ENCODE results near the gene DPP10.

Gene DPP10

DNA sequence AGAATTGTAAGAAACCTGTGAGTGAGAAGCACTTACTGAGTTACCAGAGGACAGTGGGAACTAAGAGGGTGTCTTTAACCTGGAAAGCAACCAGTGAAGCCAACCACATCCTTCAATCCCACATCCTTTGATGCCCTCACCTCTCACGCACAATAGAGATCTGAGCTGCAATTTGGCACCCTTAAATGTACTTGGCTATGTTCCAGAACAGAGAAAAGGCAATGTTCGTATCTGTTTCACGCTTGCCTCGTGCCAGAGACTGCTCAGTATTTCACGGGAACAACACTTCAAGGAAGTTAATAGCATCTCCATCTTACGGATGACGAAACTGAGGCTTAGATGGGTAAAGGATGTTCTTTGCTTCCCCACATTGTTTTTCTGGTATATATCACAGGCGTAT, 167.4 kb downstream of the DPP10 start:
- FAIRE-seq: no peak

DNA sequence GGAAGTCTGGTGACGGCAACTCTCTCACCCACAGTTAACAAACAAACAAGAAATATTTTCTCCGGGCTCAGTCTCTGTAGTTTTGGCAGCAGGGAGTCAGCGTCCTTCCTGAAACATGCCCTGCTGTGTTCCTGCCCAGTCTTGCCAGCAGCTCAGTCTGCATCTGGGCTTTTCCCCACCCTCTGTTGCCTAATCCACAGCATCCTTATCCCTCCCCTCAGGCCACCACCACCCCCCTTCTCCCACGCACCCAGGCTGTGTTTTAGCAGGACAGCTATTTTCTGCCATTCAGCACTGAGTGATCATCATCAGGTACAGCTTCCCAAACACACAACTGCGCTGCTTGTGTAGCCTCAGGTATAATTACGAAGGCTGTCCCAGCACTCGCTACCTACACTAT, 168.2 kb downstream of the DPP10 start:
- no peak for FAIRE-seq

DNA sequence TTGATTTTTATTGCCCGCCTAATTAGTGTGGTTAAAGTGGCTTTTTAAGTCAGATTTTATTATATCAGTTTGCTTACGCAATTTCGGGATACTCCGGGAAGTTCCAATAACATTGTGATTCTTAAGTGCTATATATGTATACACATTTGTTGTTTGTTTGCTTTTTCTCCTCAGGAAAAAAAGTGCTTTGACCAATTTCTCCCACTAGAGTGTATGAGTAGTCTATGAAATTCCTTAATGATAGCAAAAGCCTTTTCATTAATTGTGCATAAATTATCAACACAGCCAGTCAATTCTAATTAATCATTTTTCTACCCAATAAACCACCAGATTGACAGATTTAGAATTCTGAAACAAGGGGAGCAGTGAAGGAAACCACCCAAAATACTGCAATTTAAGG, 172.2 kb downstream of the DPP10 start:
- FAIRE-seq: no peak

DNA sequence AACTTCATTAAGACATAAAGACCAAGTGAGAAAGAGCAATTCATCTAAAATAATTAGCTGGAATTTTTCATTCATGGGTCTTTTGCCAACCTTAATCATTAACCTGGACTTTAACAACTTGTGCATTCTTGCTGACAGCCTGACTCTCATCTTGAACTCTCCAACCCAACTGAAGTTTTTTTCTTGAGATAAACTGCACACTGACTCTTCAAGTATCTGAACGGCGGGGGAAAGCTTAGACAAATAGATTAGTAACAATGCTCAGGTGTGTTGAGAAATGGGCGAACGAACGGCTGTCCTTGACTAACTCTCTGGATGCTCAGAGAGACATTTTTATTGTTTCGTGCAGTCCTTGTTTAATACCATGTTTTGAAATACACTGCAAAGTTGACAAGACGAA, 186.0 kb downstream of the DPP10 start:
- FAIRE-seq: no peak

DNA sequence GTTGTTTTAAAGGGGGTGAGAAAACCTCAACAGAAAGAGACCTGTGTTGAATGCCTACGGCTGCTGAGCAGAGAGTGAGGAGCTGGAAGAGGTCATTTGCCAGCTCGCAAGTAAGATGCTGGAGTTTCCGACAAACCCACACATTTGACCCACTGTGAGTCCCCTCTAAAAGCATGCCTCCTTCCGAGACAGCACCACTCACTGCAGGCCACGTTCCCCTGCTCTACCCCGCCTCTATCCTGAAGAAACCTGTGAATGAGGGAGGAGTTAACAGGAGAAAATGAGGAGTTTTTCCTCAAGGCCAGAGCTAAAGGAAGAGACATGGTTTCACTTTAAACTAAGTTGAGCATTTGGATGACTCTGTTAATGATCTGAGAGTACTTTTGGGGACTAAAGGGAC, 188.7 kb downstream of the DPP10 start:
- no peak for FAIRE-seq

DNA sequence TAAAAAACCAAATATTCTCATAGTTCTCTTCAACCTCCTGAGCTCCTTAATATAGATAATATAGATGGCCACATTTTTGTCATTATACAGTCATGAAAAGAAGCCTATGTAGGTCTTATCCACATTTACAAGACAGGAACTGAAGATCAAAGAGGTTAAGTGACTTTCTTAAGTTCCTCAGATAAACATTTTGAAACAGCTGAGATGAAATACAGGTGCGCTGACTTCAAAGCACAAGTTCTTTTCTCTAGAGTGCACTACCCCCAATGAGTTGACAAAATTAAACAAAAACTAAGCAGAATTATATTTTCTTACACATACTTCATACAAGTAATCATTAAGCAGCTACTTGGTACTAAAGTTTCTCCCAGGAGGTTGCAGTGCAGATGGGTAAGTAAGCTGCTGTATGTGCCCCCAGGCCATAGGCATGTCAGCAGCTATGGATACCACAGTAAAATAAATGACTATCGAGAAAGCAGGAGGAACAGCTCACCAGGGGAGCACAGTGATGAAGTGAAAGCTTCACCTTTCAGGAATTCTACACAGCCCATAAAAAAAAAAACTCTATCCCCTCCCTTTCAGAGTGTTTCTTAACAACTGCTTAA, 199.8 kb downstream of the DPP10 start:
- no peak for FAIRE-seq

DNA sequence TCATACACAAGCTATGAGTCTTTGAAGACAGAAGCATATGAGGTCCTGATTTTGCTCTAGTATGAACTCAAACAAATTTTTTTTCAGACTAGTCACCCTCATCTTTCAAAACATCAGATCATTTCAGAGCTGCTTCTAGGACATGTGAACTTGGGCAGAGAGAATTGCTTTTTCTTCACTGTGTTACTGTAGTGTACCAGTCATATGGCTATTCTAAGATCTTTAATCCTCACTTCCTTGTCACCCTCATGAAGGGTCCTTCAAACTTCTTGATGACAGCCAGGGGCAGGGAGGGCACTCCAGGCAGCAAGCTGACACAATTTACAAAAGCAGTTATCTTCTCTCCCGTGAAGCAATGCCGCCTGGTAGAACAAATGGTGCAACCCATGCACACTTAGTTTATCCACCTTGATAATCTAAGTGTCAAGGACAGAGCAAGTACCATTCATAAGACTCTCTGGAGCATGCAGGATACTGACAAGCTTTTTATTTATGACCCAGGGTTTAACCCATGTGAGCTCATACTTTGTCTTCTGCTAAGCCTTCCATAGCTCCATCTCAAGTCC, 200.6 kb downstream of the DPP10 start:
- no peak for FAIRE-seq

DNA sequence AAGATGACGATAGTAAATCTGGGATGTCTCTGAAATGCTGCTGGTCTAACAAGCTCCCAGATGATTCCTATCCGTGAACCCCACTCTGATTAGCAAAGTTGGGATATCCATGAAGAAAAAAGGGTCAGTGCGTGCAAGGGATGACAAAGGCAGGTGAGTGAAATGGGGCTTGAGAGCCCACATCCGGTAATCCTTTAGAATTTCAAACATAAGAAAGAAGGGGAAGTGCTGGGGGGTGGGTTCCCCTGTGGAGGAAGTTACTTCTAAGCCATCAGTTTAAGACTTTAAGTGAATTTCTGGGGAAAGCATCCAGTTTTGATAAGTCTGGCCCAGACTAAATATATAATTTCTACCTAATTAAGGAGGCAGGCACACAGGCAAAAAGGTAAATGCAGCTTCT, 209.5 kb downstream of the DPP10 start:
- no peak for FAIRE-seq

DNA sequence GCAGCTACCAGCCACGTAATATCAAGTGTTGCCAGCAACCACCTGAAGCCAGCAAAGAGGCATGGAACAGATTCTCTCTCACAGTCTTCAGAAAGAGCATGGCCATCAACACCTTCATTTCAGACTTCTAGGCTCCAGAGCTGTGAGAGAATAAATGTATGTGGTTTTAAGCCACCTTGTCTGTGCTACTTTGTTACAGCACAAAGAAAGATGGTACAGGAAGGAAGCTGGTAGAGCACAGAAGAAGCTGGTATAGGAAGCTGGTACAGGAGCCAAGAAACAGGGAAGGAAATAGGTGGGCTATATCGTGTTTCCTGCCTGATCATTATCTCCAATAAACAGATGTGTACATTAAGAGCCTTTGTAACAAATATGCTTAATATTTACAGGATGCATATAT, 217.4 kb downstream of the DPP10 start:
- FAIRE-seq: no peak

DNA sequence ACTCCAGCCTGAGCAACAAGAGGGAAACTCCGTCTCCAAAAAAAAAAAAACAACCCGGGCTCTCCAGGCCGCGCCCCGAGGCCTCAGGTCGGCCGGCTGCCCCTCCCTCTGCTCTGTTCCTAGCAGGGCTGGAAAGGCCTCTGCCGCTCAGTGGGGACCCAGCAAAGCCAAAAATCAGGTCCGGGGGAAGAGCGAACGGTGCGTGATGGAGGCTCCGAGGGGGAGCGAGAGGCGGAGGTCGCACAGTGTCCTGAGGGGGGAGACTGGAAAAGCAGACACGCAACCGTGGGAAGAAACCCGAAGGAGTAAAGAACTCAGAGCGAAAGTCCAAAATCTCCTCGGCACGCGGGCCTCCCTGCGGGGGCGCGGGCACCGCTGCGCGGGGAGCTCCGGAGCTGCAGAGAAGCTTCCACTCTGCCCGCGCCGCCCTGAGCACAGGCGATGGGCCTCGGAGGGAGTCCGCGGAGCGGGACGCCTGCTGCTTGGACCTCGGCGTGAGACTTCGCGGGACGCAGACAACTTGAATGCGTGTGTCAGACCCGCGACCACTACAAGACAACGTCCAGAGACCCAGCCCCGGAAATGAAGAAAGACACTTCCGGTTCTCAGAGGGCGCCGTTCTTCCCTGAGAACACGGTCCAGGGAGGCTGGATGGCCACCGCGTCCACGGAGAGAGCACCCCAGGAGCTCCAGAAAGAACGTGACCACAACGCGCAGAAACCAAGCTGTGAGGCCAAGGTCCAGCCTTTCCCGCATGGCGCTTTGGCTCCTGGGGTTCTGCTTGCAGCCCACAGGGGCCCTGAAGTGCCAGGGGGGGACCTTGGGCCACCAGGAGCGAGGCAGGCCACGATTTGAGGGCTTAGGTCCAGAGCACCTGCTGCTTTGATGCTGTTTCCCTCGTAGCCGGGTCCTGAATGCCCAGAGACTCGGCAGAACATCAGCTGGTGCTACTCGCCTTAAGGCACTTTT, 219.8 kb downstream of the DPP10 start:
- FAIRE-seq: no peak

DNA sequence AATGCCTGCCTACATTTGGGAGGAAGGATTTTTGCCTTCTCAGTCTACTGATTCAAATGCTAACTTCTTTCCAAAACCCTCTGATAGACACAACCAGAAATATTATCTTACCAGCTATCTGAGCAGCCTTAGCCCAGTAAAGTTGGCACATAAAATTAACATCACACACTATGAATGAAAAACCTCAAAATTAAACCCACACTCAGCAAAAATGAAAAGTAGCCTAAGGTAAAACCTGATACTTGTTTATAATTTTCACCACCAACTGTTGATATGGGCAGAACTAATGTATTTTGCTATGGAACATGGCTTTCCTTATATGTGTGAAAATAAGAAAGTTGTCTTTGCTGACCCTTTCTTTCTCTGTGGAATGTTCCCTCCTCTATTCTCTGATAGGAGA, 226.0 kb downstream of the DPP10 start:
- FAIRE-seq: no peak

DNA sequence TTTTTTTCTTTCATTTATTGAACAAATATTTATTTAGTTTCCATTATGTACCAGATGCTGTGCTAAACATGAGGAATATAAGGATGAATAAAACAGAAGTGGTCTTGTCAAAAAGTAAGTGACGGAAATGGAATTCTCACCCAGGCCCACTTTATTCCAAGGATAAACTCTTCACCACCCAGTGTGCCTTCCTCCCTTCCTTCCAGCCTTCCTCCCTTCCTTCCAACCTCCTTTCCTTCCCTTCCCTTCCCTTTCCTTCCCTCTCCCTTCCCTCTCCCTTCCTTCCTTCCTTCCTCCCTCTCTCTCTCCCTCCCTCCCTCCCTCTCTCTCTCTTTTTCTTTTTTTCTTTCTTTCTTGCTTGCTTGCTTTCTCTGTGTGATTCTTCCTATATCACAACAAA, 240.8 kb downstream of the DPP10 start:
- no peak for FAIRE-seq

DNA sequence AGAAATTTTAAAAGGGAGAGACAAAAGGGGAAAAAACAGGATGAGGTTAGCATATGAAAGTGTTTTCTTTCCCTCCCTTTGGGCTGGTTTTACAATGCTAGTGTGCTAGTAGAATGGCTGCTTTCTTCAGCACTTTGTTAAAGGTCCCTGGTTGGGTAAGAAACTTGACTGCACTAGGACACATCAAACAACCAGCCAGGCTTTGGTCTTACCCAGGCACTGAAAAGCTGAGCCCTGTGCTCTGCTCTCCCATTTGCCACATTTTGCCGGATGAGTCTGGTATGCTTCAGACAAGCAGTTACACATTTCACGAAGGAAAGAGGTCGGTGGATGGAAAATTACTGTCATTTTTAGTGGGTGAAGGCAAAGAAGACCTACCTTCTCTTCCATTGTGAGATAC, 242.0 kb downstream of the DPP10 start:
- FAIRE-seq: no peak

DNA sequence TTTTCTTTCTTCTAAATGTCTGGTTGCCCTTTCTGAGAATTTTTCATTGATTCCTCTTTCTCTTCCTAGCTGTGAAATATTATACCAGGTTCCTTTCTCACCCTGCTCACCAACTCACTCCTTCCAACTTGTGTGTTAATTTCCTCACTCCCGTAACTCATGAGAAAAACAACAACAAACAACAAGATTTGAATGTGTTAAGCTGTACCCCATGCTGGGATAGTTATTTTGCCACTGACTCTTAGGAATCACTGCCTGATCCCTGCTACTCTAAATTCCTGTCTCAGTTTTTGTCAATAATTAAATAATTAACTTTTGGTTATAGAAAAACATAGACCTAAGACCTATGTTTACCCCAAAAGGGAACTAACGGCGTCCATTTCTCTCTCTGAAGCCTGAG, 242.7 kb downstream of the DPP10 start:
- FAIRE-seq: no peak

DNA sequence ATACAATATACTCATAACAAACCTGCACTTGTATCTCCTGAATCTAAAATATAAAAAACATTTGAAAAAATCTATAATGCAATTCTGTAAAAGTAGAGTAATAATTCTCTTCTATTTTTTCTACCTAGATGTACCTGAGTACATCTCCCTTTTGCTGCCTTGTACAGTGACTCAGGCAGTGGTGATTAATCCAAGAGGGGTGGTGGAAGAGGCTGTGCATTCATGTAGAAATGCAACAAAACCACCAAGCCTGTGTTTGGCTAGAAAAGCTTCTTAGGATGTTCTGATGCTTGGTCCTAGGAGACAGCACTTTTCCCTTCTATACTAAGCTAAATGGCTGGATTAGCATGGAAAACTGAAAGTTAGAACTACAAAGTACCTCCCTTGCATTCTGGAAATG, 245.8 kb downstream of the DPP10 start:
- FAIRE-seq: no peak

DNA sequence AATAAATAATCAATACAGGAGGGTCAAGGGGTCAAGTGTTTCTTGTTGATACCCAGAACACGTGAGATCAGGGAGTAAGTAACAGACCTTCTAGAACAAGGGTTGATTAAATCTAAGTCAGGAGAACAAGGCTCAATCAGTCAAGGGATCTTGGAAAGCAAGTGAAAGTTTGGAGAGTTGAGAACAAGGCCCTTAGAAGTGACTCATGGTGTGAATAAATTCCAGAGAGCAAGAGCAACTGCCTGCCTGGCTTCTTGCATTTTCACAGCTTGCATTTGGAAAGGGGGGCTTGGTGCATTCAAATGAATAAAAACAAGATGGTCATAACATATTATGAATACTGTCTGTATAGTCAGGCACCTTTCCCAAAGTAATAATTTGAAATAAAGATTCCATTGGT, 256.1 kb downstream of the DPP10 start:
- no peak for FAIRE-seq

DNA sequence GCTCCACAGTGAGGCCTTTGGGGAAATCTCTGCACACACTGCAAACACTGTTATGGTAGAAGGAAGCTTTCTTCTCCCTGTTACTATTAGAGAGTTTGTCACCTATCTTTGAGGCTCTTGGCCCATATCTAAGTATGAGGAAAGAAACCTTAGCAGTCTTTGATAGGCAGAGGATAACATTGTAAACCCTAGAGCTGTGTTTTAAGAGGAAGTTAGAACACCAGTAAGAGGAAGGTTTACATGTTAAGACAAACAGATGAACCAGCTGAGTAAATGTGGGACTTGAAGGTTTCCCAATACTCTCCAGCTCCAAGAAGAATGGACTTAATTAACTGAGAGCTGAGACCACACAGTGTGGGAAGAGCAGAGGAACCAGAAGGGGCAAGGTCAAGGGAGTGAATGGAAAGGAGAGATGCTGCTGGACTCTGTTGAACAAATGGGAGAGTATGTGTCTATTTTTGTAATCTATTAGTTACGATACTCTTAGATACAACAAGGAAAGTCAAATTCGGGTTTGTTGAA, 257.0 kb downstream of the DPP10 start:
- no peak for FAIRE-seq

DNA sequence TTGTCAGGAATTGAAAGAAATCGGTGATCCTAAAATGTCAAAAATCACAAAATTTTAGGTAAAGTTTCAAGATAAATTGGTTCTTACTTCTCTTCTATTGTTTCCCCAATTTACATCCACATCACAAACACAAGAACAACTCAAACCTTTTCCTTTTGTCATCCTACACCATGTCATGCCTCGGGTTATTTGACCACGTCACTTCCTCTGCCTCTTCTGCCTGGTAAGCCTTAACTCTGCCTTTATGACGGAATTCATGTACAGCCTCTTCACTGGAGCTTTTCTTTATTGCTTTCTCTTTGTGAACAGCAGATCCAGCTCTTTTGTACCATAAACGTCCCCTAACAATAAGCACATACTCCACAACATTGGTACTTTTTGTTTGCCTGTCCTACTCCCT, 258.0 kb downstream of the DPP10 start:
- FAIRE-seq: no peak

DNA sequence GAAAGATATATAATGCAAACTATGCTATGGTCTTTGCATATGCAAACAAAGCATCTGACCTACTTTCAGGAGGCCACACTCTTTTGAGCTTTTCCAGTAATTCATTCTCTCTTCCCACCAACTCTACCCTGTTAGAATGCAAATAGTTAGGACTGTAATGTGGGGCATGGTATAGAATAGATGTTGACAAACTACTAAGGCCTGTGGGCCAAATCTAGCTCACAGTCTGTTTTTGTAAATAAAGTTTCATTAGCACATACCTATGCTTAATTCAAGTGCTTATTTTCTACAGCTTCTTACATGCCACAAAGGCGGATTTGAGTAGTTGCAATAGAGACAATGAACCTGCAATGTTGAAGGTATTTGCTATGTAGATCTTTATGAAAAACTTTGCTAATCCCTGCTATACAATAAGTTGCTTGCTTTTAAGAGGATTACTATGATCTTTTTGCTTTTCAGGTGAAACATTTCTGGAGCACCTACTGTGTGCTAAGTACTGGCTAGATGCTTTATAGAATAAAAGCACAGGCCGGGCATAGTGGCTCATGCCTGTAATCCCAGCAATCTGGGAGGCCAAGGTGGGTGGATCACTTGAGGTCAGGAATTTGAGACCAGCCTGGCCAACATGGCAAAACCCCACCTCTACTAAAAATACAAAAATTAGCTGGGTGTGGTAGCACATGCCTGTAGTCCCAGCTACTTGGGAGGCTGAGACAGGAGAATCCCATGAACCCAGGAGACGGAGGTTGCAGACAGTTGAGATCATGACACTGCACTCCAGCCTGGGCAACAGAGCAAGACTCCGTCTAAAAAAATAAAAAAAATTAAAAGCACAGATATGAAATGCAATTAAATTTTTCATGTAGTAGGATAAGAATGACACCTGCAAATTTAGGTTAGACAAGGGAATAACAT, 267.8 kb downstream of the DPP10 start:
- FAIRE-seq: no peak

DNA sequence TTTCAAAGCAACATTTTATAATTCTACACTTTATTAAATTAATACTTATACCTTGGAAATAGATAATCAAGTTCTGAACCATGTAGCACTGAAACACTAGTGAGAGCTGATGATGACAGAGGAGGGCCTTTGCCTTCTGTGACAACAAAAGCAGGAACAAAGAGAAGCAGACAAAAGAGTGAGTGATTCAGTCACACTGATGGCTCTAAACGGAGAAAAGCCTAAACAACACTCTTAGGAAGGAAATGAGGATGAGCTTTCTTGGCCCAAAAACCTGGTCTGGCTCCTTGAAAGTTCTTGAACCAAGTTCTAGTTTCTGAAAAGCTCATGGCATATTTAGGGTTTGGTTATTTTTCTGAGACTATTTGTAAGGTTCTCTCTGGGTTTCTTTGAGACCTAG, 271.9 kb downstream of the DPP10 start:
- no peak for FAIRE-seq

DNA sequence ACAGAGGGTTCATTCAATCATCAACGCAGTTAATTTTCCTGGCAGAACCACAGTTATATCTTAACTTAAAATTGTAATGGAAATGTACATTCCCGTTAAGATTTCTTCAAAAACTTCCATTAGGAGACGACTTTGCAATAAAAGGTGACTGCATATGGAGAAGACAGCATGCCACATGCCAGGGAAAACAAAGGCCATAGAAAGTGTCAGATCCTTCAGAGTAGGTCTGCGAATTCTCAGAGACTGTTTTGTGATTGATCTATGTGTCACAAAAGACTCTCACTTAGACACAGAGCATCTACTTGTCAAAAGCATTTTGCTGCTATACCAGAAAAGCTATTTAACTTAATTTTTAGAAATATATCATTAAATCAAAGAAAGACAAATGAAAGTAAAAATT, 274.6 kb downstream of the DPP10 start:
- no peak for FAIRE-seq

DNA sequence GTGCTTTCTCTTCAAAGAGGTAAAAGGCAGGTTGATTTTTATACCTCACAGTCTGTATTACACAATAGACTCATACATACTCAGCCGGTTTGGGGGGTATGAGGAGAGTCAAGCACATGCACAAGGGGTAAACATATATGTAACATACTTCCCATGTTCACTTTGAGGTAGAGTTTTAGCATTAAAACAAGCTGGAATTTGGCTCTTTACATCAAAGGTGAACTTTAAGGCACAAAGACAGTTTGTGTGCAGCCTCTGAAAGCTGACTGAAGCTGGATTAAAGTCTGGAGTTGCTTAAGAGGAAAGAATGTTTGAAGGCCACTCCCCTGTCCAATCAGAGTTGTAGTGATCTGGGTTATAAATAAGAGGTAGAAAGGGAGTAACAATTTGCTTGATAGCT, 282.0 kb downstream of the DPP10 start:
- FAIRE-seq: no peak

DNA sequence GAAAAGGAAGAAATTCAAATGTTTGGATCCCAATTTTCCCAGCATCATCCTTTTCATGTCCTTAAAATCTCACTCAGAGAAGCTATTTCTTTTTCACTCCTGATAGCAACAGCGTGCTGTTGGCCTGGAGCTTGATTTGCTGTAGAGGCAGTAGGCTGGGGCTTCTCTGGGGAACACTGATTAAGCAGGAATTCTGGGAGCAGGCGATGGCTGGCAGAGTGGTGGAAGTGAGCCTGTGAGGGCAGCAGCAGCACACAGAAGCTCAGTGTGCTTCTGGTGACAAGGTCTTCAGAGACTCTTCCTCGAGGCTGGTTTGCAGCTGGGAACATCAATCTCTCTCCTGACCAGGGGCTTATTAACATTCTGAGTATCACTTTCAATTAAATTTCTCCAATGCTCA, 284.6 kb downstream of the DPP10 start:
- no peak for FAIRE-seq
